ENCODE results near the gene RBM24. TPM values are rescaled to one million over a fixed set of nuclear protein-coding genes. Genes with fewer than 3 reads are reported as not detected.

The RBM24 gene
- total and polyA plus RNA-seq, 2 of the 13 experiments (the other 11 are each of a cell fraction or from before 2014, with no cell fraction given): 1.5 to 14.2 TPM

DNA sequence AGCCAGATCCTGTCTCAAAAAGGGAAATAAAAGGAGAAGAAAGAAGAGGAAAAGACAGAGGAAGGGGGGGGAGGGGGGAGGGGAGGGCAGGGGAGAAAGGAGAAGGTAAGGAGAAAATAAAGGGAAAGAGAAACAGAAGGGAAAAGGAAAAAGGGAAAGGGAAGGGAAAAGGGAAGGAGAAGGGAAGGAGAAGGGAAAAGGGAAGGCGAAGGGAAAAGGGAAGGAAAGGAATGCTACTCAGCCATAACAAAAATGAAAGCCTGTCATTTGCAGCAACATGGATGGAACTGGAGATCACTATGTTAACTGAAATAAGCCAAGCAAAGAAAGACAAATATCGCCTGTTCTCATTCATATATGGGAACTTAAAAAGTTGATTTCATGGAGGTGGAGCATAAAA lies 22.3 kb downstream of the RBM24 start:
- ATAC-seq (no peak), DNase-seq (ENCODE audit: low spot score) (no peak), FAIRE-seq (no peak)
- Histone ChIP-seq H3K4me3 (replicated peaks in 1 of 3; ENCODE audit: insufficient read depth in 1 of 3, low read depth in 2 of 3, low read length in 3 of 3) (no peak overlapping the region), H3K4me1 (ENCODE audit: insufficient read depth, low read length) (peaks cover 10% of the 10 kb centered on the region; the same call in 1 of the 2 replicates), H3K36me3 (replicated peaks in 1 of 2; ENCODE audit: control insufficient read depth in 1 of 2, insufficient read depth in 2 of 2, low read length in 2 of 2) (no peaks in the 10 kb centered on the region), H3K27me3 (ENCODE audit: control insufficient read depth in 1 of 2, insufficient read depth in 2 of 2, low read length in 2 of 2) (no peaks in the 10 kb centered on the region), H4K20me1 (ENCODE audit: insufficient read depth, low read length) (no peaks in the 10 kb centered on the region), H3K9me3 (ENCODE audit: low read length) (no peaks in the 10 kb centered on the region), H2AFZ (ENCODE audit: low read length) (no peak overlapping the region), H3K9ac (ENCODE audit: insufficient read depth, low read depth, low read length) (no peak overlapping the region), H3K79me2 (ENCODE audit: insufficient read depth, low read length) (no peaks in the 10 kb centered on the region), H3K27ac (ENCODE audit: extremely low read length, insufficient read depth, low read length) (no peak overlapping the region), H3K4me2 (ENCODE audit: low read depth, low read length) (no peak overlapping the region)
- WGBS (ENCODE audit: low lambda C conversion rate): 78% methylated on average over 2 of the region's 2 CpGs
- ChIA-PET CTCF (ENCODE audit: low intra/inter-chr PET ratio, low total read pairs) (no interaction called here), POLR2A (interaction anchor here (1.0 kb wide), 1 partner anchor 8 kb away, joined by 3 read pairs; no protein-coding TSS in a partner anchor)
- intact Hi-C loops (cut with micrococcal nuclease; ENCODE audit: unreplicated experiment) (no loop called here), in situ Hi-C loops (cut with HindIII; ENCODE audit: extremely low pct_ligation_motif_present, low pct_unique_long_range_greater_than_20kb) (no loop called here)
- BruUV-seq (replicated peaks): no TSS peak
- TF ChIP-seq HOXD1 (CRISPR knock-in tag; IDR thresholded peaks at IDR 0.05): no peak
- TF ChIP-seq PCBP2 (optimal IDR thresholded peaks at IDR 0.05; ENCODE audit: low read depth, low read length, poor library complexity, severe bottlenecking): peak; percentile 57
- peak; percentile 40 for TF ChIP-seq HNRNPK (IDR thresholded peaks at IDR 0.05; ENCODE audit: low read depth, low read length, poor library complexity, severe bottlenecking)

DNA sequence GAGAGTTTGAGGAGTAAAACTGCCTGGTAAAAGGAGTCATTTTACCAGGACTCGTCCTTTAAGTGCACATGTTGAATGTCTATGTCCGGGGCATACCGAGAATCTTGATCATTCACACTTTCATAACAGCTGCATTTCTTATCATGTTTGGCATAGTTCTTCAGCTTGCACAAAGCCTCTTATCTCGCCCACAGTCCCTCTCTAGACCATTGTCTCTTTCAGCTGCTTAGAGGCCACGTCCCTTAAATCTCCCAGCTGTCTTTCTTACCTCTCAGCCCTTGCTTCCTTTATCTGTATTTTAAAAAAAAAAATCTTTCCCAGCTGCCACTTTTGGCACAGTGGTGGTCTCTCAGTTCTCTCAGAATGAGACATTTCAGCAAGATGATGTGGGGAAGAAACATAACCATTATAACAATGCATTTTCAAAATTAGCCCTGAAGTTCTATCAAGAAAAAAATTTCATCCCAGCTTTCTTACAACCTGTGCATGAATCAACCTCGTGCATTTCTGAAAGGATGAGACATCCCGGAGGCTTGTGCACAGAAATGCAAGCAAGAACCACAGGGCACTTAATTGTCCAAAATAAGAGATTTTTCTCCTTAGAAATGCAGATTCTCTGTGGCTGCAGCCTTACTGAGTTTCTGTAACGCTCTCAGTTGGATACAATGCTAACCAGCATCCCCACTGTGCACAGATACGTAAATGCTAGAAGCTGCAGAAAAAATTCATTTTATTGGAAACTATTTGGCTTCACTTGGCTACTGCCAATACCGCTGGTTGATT lies 24.2 kb downstream of the RBM24 start:
- Histone ChIP-seq H3K27me3 (ENCODE audit: control insufficient read depth in 1 of 2, insufficient read depth in 2 of 2, low read length in 2 of 2) (no peaks in the 10 kb centered on the region), H3K36me3 (replicated peaks in 1 of 2; ENCODE audit: control insufficient read depth in 1 of 2, insufficient read depth in 2 of 2, low read length in 2 of 2) (no peaks in the 10 kb centered on the region), H3K9me3 (ENCODE audit: low read length) (no peaks in the 10 kb centered on the region), H3K4me1 (ENCODE audit: insufficient read depth, low read length) (peaks cover 11% of the 10 kb centered on the region), H3K9ac (ENCODE audit: insufficient read depth, low read depth, low read length) (no peak overlapping the region), H3K27ac (ENCODE audit: extremely low read length, insufficient read depth, low read length) (no peak overlapping the region), H2AFZ (ENCODE audit: low read length) (peak overlapping the region; percentile 60), H3K4me3 (replicated peaks in 1 of 3; ENCODE audit: insufficient read depth in 1 of 3, low read depth in 2 of 3, low read length in 3 of 3) (no peak overlapping the region), H3K4me2 (ENCODE audit: low read depth, low read length) (no peak overlapping the region), H4K20me1 (ENCODE audit: insufficient read depth, low read length) (no peaks in the 10 kb centered on the region), H3K79me2 (ENCODE audit: insufficient read depth, low read length) (no peaks in the 10 kb centered on the region)
- POLR2A ChIA-PET: no interaction called here
- ATAC-seq (no peak), DNase-seq (ENCODE audit: low spot score) (no peak), FAIRE-seq (no peak)
- no TSS peak for BruUV-seq (replicated peaks)
- in situ Hi-C loops (cut with HindIII; ENCODE audit: extremely low pct_ligation_motif_present, low pct_unique_long_range_greater_than_20kb): no loop called here
- CTCF ChIA-PET (ENCODE audit: low intra/inter-chr PET ratio, low total read pairs): no interaction called here
- intact Hi-C loops (cut with micrococcal nuclease; ENCODE audit: unreplicated experiment): no loop called here
- WGBS (ENCODE audit: low lambda C conversion rate): 42% methylated on average over 10 of the region's 10 CpGs
- TF ChIP-seq ZNF569 (CRISPR knock-in tag; IDR thresholded peaks at IDR 0.05; ENCODE audit: borderline replicate concordance): no peak
- TF ChIP-seq SOX13 (IDR thresholded peaks at IDR 0.05): no peak
- peak in 1 of 2 experiments; percentile 51; a peak in 1 of 4 replicates for TF ChIP-seq SOX13 (CRISPR knock-in tag; conservative IDR thresholded peaks at IDR 0.05 in 1 of 2, IDR thresholded peaks at IDR 0.05 in 1 of 2)
- no peak for TF ChIP-seq ELF4 (CRISPR knock-in tag; IDR thresholded peaks at IDR 0.05; ENCODE audit: borderline replicate concordance)
- TF ChIP-seq, protein P1, sequence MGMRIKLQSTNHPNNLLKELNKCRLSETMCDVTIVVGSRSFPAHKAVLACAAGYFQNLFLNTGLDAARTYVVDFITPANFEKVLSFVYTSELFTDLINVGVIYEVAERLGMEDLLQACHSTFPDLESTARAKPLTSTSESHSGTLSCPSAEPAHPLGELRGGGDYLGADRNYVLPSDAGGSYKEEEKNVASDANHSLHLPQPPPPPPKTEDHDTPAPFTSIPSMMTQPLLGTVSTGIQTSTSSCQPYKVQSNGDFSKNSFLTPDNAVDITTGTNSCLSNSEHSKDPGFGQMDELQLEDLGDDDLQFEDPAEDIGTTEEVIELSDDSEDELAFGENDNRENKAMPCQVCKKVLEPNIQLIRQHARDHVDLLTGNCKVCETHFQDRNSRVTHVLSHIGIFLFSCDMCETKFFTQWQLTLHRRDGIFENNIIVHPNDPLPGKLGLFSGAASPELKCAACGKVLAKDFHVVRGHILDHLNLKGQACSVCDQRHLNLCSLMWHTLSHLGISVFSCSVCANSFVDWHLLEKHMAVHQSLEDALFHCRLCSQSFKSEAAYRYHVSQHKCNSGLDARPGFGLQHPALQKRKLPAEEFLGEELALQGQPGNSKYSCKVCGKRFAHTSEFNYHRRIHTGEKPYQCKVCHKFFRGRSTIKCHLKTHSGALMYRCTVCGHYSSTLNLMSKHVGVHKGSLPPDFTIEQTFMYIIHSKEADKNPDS (CRISPR knock-in tag; IDR thresholded peaks at IDR 0.05): no peak
- TF ChIP-seq MAZ (IDR thresholded peaks at IDR 0.05; ENCODE audit: borderline replicate concordance, low read depth, low read length): no peak
- TF ChIP-seq MAZ (CRISPR knock-in tag; IDR thresholded peaks at IDR 0.05; ENCODE audit: low read depth): no peak
- TF ChIP-seq, protein P2, sequence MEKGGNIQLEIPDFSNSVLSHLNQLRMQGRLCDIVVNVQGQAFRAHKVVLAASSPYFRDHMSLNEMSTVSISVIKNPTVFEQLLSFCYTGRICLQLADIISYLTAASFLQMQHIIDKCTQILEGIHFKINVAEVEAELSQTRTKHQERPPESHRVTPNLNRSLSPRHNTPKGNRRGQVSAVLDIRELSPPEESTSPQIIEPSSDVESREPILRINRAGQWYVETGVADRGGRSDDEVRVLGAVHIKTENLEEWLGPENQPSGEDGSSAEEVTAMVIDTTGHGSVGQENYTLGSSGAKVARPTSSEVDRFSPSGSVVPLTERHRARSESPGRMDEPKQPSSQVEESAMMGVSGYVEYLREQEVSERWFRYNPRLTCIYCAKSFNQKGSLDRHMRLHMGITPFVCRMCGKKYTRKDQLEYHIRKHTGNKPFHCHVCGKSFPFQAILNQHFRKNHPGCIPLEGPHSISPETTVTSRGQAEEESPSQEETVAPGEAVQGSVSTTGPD (CRISPR knock-in tag; IDR thresholded peaks at IDR 0.05): no peak
- TF ChIP-seq SP140L (CRISPR knock-in tag; IDR thresholded peaks at IDR 0.05; ENCODE audit: borderline replicate concordance): no peak

Data from HepG2 (cell line).